Peyer's patch (tissue), 4 donors: ENCODE data around the gene SLC38A7. TPM values are rescaled to one million over a fixed set of nuclear protein-coding genes. Genes with fewer than 3 reads are reported as not detected.

Experiments
- DNase-seq, 3 donors: peaks; one replicate each; pipeline ENCODE4 v3.0.0-alpha.2; 2017 to 2019
- H3K27ac ChIP-seq, 4 donors: fragments of 200-600 bp; sonication (generic); one replicate each; pipeline ENCODE4 v1.5.1; 2016 to 2019
- H3K27me3 ChIP-seq, 2 donors: fragments of 200-600 bp; sonication (generic); one replicate each; pipeline ENCODE4 v1.5.1; 2019
- H3K36me3 ChIP-seq, 3 donors: fragments of 200-600 bp; sonication (generic); one replicate each; pipeline ENCODE4 v1.5.1; 2016 to 2019
- H3K4me1 ChIP-seq, 4 donors: fragments of 200-600 bp; sonication (generic); one replicate each; pipeline ENCODE4 v1.5.1; 2016 to 2019
- H3K4me3 ChIP-seq, 4 donors: fragments of 200-600 bp; sonication (generic); 1 replicate in 3 of 4; 2 replicates in 1 of 4; pipeline ENCODE4 v1.5.1; 2016 to 2019; ENCODE audit warnings: mild to moderate bottlenecking in 1 of 4
- H3K9me3 ChIP-seq, 4 donors: fragments of 200-600 bp; sonication (generic); one replicate each; pipeline ENCODE4 v1.5.1; 2016 to 2019; ENCODE audit warnings: mild to moderate bottlenecking in 1 of 4
- POLR2A ChIP-seq, 2 donors: fragments of 450-650 bp; IDR thresholded peaks; one replicate each; pipeline ENCODE4 v1.5.1; 2017; ENCODE audit warnings: antibody characterized with exemption in 2 of 2, mild to moderate bottlenecking in 2 of 2, moderate library complexity in 2 of 2
- total RNA-seq, 4 donors: library from RNA; depleted of rRNA; stranded (reverse); fragments of >200 nt; gene quantifications; one replicate each; pipeline ENCODE4 v1.1.0, GENCODE V29; 2016
- TF ChIP-seq, protein P1 (sequence below), 6 experiments: fragments of 450-650 bp in 4 of 6; fragments of 200-600 bp in 2 of 6; sonication (generic) in 1 of 6; IDR thresholded peaks; one replicate each; pipeline ENCODE4 v1.5.1; 2017 to 2019; ENCODE audit warnings: antibody characterized with exemption in 6 of 6, mild to moderate bottlenecking in 3 of 6, moderate library complexity in 1 of 6

The SLC38A7 gene
- total RNA-seq, 4 donors from 2014 or later: 12.8 to 35.5 (median 18.1) TPM

DNA sequence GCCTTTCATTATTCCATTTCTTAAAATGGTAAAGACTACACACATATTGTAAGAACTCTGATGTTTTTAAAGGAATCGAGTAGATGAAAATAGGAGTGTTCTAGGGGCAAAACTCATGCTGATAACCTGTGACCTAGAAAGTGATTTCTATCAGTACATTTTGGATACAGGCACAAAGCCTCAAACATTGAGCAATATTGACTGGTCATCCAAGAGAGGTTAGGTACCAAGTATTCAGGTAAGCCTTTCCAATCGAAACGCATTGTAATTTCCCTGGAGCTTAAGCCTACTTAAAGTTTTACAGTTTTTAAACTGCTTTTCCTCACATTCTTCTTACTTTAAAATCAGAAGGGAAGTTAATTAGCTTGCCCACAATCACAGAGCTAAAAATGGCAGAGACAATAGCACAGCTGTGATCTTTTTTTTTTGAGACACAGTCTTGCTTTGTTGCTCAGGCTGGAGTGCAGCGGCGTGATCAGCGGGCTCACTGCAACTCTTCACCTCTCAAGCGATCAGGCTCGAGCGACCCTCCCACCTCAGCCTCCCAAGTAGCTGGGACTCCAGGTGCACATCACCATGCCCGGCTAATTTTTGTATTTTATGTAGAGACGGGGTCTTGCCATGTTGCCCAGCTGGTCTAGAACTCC lies 46.3 kb upstream of the SLC38A7 start:
- TF ChIP-seq, protein P1, sequence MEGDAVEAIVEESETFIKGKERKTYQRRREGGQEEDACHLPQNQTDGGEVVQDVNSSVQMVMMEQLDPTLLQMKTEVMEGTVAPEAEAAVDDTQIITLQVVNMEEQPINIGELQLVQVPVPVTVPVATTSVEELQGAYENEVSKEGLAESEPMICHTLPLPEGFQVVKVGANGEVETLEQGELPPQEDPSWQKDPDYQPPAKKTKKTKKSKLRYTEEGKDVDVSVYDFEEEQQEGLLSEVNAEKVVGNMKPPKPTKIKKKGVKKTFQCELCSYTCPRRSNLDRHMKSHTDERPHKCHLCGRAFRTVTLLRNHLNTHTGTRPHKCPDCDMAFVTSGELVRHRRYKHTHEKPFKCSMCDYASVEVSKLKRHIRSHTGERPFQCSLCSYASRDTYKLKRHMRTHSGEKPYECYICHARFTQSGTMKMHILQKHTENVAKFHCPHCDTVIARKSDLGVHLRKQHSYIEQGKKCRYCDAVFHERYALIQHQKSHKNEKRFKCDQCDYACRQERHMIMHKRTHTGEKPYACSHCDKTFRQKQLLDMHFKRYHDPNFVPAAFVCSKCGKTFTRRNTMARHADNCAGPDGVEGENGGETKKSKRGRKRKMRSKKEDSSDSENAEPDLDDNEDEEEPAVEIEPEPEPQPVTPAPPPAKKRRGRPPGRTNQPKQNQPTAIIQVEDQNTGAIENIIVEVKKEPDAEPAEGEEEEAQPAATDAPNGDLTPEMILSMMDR (IDR thresholded peaks at IDR 0.05): no peak
- TF ChIP-seq POLR2A (IDR thresholded peaks at IDR 0.05): no peak
- Histone ChIP-seq H3K9me3 (no peaks in the 10 kb centered on the region), H3K4me1 (peaks cover 0 to 22% (median 1%) of the 10 kb centered on the region in 4 donors), H3K27ac (no peak overlapping the region), H3K27me3 (no peaks in the 10 kb centered on the region), H3K36me3 (no peaks in the 10 kb centered on the region), H3K4me3 (no peak overlapping the region)
- no peak for DNase-seq

DNA sequence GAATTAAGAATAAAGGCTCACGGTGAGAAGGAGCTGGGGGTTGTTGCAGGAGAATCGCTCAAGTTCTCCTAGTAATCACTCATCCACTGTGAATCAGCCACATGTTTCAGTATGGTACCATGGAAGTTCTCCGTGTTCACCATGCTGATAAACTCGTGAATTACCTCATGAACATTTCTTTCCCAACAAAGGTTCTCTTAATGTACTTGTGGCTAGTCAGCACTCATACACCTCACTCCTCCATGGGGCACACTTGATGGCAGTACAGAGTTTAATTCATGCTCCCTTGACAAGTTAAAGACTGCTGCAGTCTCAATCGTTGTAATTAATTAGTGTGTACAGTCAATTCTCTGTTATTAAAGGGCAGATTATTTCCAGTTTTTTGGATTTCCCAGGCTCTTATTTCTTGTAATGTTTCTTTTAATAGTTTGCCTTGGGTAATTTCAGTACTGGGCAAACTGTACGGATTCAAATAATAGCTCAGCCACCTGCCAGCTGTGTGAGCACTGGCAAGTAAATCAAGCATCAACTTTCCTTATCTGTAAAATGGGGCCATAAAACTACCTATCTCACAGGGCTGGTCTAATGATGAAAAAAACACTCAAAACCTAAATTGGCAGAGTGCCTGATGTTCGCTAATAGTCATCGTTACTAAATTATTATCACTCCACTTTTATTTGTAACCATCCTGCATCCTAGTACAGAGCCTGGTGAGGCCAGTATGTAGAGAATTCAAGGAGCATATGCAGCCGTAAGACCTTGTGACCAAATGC lies 43.4 kb upstream of the SLC38A7 start:
- no peak for DNase-seq
- Histone ChIP-seq H3K4me3 (no peak overlapping the region), H3K36me3 (peaks cover 0 to 5% (median 0%) of the 10 kb centered on the region in 3 donors), H3K27me3 (no peaks in the 10 kb centered on the region), H3K4me1 (peaks cover 0 to 17% (median 0%) of the 10 kb centered on the region in 4 donors), H3K27ac (no peak overlapping the region), H3K9me3 (no peaks in the 10 kb centered on the region)
- no peak for TF ChIP-seq POLR2A (IDR thresholded peaks at IDR 0.05)
- TF ChIP-seq, protein P1 (IDR thresholded peaks at IDR 0.05): no peak

DNA sequence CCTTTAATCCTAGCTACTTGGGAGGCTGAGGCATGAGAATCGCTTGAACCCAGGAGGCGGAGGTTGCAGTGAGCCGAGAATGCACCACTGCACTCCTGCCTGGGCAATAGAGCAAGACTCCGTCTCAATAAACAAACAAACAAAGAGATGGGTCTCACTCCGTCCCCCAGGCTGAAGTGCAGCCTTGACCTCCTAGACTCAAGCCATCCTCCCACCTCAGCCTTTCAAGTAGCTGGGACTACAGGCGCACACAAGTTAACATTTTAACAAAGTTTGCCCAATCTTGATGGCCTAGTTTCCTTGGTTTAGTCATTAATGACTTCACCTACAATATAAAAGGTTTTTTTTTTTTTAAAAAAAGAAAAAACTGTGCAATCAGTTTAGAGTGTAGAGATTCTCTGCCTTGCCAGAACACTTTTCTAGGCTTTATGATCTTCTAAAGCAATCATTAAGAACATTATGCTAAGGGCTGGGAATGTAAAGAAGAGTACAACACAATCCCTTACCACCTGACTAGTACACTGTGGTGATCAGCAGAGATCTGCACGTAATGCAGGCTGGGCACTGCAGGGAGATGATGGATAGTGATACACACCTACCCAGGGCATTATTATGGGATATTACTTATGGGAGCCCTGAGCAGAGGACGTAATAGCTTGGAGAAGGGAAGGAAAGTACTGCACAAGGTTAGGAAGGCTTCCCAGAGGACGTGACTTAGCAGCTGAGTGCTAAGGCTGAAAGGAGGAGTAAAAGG lies 42.6 kb upstream of the SLC38A7 start:
- TF ChIP-seq, protein P1 (IDR thresholded peaks at IDR 0.05): no peak
- no peak for TF ChIP-seq POLR2A (IDR thresholded peaks at IDR 0.05)
- H3K27me3 ChIP-seq: no peaks in the 10 kb centered on the region
- no peak for DNase-seq
- H3K27ac ChIP-seq: no peak overlapping the region
- H3K36me3 ChIP-seq: peaks cover 0 to 12% (median 0%) of the 10 kb centered on the region in 3 donors
- no peaks in the 10 kb centered on the region for H3K9me3 ChIP-seq
- H3K4me3 ChIP-seq: no peak overlapping the region
- peaks cover 0 to 9% (median 0%) of the 10 kb centered on the region in 4 donors for H3K4me1 ChIP-seq

DNA sequence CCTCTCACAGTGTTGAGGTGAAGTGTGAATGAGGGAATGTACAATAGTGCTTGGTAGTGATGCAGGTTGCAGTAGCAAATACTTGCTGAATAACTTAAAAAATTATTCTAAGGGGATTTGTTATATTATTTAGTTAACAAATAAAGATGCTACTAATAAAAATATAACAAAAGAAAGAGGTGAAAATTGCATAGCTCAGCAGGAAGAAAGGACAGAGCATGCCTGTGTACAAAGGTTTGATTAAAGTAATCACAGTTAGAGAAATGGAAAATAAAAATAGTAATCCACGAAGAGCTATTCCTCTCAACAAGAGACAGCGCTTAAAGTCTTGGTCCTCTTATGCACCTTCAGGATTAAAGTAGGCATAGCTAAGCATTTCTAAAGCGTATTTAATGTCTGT lies 38.5 kb upstream of the SLC38A7 start:
- Histone ChIP-seq H3K4me3 (no peak overlapping the region), H3K4me1 (no peaks in the 10 kb centered on the region), H3K9me3 (no peaks in the 10 kb centered on the region), H3K36me3 (peaks cover 0 to 53% (median 0%) of the 10 kb centered on the region in 3 donors), H3K27me3 (no peaks in the 10 kb centered on the region), H3K27ac (no peak overlapping the region)
- TF ChIP-seq, protein P1 (IDR thresholded peaks at IDR 0.05): no peak
- TF ChIP-seq POLR2A (IDR thresholded peaks at IDR 0.05): no peak
- no peak for DNase-seq

DNA sequence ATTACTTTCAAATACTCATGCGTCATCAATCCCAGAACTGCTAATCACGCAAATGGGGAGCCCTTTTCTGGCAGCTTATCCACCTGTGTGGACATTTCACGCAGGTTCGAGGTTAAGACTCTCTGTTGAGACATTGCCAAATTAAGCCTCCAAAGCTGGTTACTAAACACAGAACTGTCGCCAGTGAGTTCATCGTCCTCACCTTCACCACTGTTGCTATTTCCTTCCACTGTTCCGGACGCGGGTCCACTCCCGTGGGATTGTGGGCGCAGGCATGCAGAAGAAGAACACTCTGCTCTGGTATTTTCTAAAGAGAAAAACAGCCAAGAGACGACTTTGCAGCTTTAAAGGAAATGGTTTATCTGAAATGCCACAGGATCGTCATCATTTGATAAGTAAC lies 33.4 kb upstream of the SLC38A7 start:
- TF ChIP-seq POLR2A (IDR thresholded peaks at IDR 0.05): no peak
- TF ChIP-seq, protein P1 (IDR thresholded peaks at IDR 0.05): no peak
- Histone ChIP-seq H3K36me3 (peaks cover 0 to 92% (median 0%) of the 10 kb centered on the region in 3 donors), H3K27ac (no peak overlapping the region)

More for the DNA sequence above, 33.4 kb upstream of the SLC38A7 start:
- no peak for DNase-seq
- no peak overlapping the region for H3K4me3 ChIP-seq
- no peaks in the 10 kb centered on the region for H3K4me1 ChIP-seq
- no peaks in the 10 kb centered on the region for H3K27me3 ChIP-seq
- no peaks in the 10 kb centered on the region for H3K9me3 ChIP-seq
